Dendritic cell treated with granulocyte-macrophage colony-stimulating factor and Interleukin-4, amounts not matched to agents 40 ng/mL and 50 ng/mL, for 4 days (primary cell): Measurements from ENCODE around the gene BCAS3.

Source experiments
- H3K27ac Mint-ChIP-seq: one replicate; pipeline ENCODE4 v1.8.0; 2022; ENCODE audit warnings: mild to moderate bottlenecking, mixed read lengths
- H3K27me3 Mint-ChIP-seq: one replicate; pipeline ENCODE4 v1.8.0; 2022; ENCODE audit warnings: mild to moderate bottlenecking, mixed read lengths
- H3K36me3 Mint-ChIP-seq: one replicate; pipeline ENCODE4 v1.8.0; 2022; ENCODE audit warnings: low read depth, mixed read lengths
- H3K4me1 Mint-ChIP-seq: one replicate; pipeline ENCODE4 v1.8.0; 2022; ENCODE audit warnings: low read depth, mixed read lengths
- H3K4me3 Mint-ChIP-seq: one replicate; pipeline ENCODE4 v1.8.0; 2022; ENCODE audit warnings: mild to moderate bottlenecking, moderate library complexity, mixed read lengths
- H3K9me3 Mint-ChIP-seq: one replicate; pipeline ENCODE4 v1.8.0; 2022; ENCODE audit warnings: mixed read lengths
- intact Hi-C: fragments of 100-400 bp; cut with micrococcal nuclease; formaldehyde crosslinking; loops from one replicate; pipeline ENCODE4 v1.15.0; 2022

Gene BCAS3

GRCh38 chr17:61284174-61284573 is 606.5 kb downstream of the BCAS3 start:
- intact Hi-C loops, result no loop called here
- H3K4me1 Mint-ChIP-seq, result no peaks in the 10 kb centered on the region
- H3K27me3 Mint-ChIP-seq, result no peaks in the 10 kb centered on the region
- no peak overlapping the region for H3K27ac Mint-ChIP-seq
- H3K36me3 Mint-ChIP-seq, result no peaks in the 10 kb centered on the region
- no peak overlapping the region for H3K4me3 Mint-ChIP-seq
- H3K9me3 Mint-ChIP-seq, result peaks cover 8% of the 10 kb centered on the region

GRCh38 chr17:61284746-61285145 is 607.1 kb downstream of the BCAS3 start:
- intact Hi-C loops, result no loop called here
- no peaks in the 10 kb centered on the region for H3K4me1 Mint-ChIP-seq
- H3K36me3 Mint-ChIP-seq, result no peaks in the 10 kb centered on the region
- H3K9me3 Mint-ChIP-seq, result peaks cover 8% of the 10 kb centered on the region
- H3K27me3 Mint-ChIP-seq, result no peaks in the 10 kb centered on the region
- H3K27ac Mint-ChIP-seq, result no peak overlapping the region
- no peak overlapping the region for H3K4me3 Mint-ChIP-seq

- H3K36me3 Mint-ChIP-seq, result no peaks in the 10 kb centered on the region
- H3K4me3 Mint-ChIP-seq, result no peak overlapping the region
- no peaks in the 10 kb centered on the region for H3K27me3 Mint-ChIP-seq
- no peak overlapping the region for H3K27ac Mint-ChIP-seq
- H3K4me1 Mint-ChIP-seq, result no peaks in the 10 kb centered on the region
- intact Hi-C loops, result no loop called here
- H3K9me3 Mint-ChIP-seq, result peaks cover 8% of the 10 kb centered on the region
These were observed 608.1 kb downstream of the BCAS3 start for GRCh38 chr17:61285526-61286320.

- Mint-ChIP-seq H3K27ac (no peak overlapping the region), H3K9me3 (peaks cover 8% of the 10 kb centered on the region), H3K4me3 (no peak overlapping the region), H3K27me3 (no peaks in the 10 kb centered on the region), H3K4me1 (no peaks in the 10 kb centered on the region), H3K36me3 (no peaks in the 10 kb centered on the region)
- intact Hi-C loops, result no loop called here
These were observed 608.8 kb downstream of the BCAS3 start for GRCh38 chr17:61286449-61286848.

- Mint-ChIP-seq H3K4me3 (no peak overlapping the region), H3K36me3 (no peaks in the 10 kb centered on the region), H3K27ac (no peak overlapping the region), H3K9me3 (no peaks in the 10 kb centered on the region), H3K27me3 (no peaks in the 10 kb centered on the region), H3K4me1 (no peaks in the 10 kb centered on the region)
- intact Hi-C loops, result loop anchor here (10.0 kb wide), 1 partner anchor 85 kb away; no protein-coding TSS in a partner anchor
These were observed 612.0 kb downstream of the BCAS3 start for GRCh38 chr17:61289408-61290385.

- intact Hi-C loops, result loop anchor here (10.0 kb wide), 1 partner anchor 87 kb away; no protein-coding TSS in a partner anchor
- Mint-ChIP-seq H3K36me3 (no peaks in the 10 kb centered on the region), H3K4me3 (no peak overlapping the region), H3K27ac (no peak overlapping the region), H3K27me3 (no peaks in the 10 kb centered on the region), H3K4me1 (no peaks in the 10 kb centered on the region), H3K9me3 (no peaks in the 10 kb centered on the region)
These were observed 614.0 kb downstream of the BCAS3 start for GRCh38 chr17:61291451-61292285.

GRCh38 chr17:61294286-61294685 is 616.6 kb downstream of the BCAS3 start:
- Mint-ChIP-seq H3K27me3 (no peaks in the 10 kb centered on the region), H3K36me3 (no peaks in the 10 kb centered on the region), H3K27ac (no peak overlapping the region), H3K9me3 (no peaks in the 10 kb centered on the region), H3K4me1 (no peaks in the 10 kb centered on the region), H3K4me3 (no peak overlapping the region)
- intact Hi-C loops, result loop anchor here (10.0 kb wide), 1 partner anchor 89 kb away; no protein-coding TSS in a partner anchor

GRCh38 chr17:61294777-61295176 is 617.1 kb downstream of the BCAS3 start:
- no peaks in the 10 kb centered on the region for H3K9me3 Mint-ChIP-seq
- no peaks in the 10 kb centered on the region for H3K27me3 Mint-ChIP-seq
- H3K27ac Mint-ChIP-seq, result no peak overlapping the region
- no peaks in the 10 kb centered on the region for H3K36me3 Mint-ChIP-seq
- intact Hi-C loops, result loop anchor here (10.0 kb wide), 1 partner anchor 90 kb away; no protein-coding TSS in a partner anchor
- no peaks in the 10 kb centered on the region for H3K4me1 Mint-ChIP-seq
- no peak overlapping the region for H3K4me3 Mint-ChIP-seq

- Mint-ChIP-seq H3K27me3 (no peaks in the 10 kb centered on the region), H3K4me3 (no peak overlapping the region)
- intact Hi-C loops, result loop anchor here (10.0 kb wide), 1 partner anchor 91 kb away; no protein-coding TSS in a partner anchor
These were observed 618.4 kb downstream of the BCAS3 start for GRCh38 chr17:61296058-61296457.

GRCh38 chr17:61299517-61300513 is 622.2 kb downstream of the BCAS3 start:
- Mint-ChIP-seq H3K27me3 (no peaks in the 10 kb centered on the region), H3K36me3 (no peaks in the 10 kb centered on the region), H3K4me1 (no peaks in the 10 kb centered on the region), H3K27ac (no peak overlapping the region), H3K9me3 (no peaks in the 10 kb centered on the region), H3K4me3 (no peak overlapping the region)
- intact Hi-C loops, result loop anchor here (10.0 kb wide), 1 partner anchor 95 kb away; no protein-coding TSS in a partner anchor

More at GRCh38 chr17:61296058-61296457, 618.4 kb downstream of the BCAS3 start:
- no peak overlapping the region for H3K27ac Mint-ChIP-seq
- no peaks in the 10 kb centered on the region for H3K4me1 Mint-ChIP-seq
- no peaks in the 10 kb centered on the region for H3K9me3 Mint-ChIP-seq
- no peaks in the 10 kb centered on the region for H3K36me3 Mint-ChIP-seq

GRCh38 chr17:61302953-61303816 is 625.5 kb downstream of the BCAS3 start:
- no peak overlapping the region for H3K27ac Mint-ChIP-seq

GRCh38 chr17:61303817-61304096 is 626.1 kb downstream of the BCAS3 start:
- Mint-ChIP-seq H3K4me1 (no peaks in the 10 kb centered on the region), H3K4me3 (no peak overlapping the region), H3K27me3 (no peaks in the 10 kb centered on the region), H3K9me3 (no peaks in the 10 kb centered on the region), H3K27ac (no peak overlapping the region), H3K36me3 (no peaks in the 10 kb centered on the region)
- intact Hi-C loops, result no loop called here

More at GRCh38 chr17:61302953-61303816, 625.5 kb downstream of the BCAS3 start:
- Mint-ChIP-seq H3K27me3 (no peaks in the 10 kb centered on the region), H3K4me1 (no peaks in the 10 kb centered on the region), H3K4me3 (no peak overlapping the region), H3K9me3 (no peaks in the 10 kb centered on the region), H3K36me3 (no peaks in the 10 kb centered on the region)
- intact Hi-C loops, result no loop called here
